Activated CD4-positive, CD25-positive, alpha-beta regulatory T cell treated with anti-CD3 and anti-CD28 coated beads, Interleukin-2, amount 50 U/mL, for 24 hours (primary cell): Measurements from ENCODE around the gene CCL15.

ENCODE experiments used
- ATAC-seq, 2 donors: fragments of 150-1000 bp; cut with Tn5 transposase; one replicate each; pipeline ENCODE4 v1.10.0; 2021; ENCODE audit warnings: mild to moderate bottlenecking in 1 of 2, moderate library complexity in 1 of 2

Gene CCL15

DNA sequence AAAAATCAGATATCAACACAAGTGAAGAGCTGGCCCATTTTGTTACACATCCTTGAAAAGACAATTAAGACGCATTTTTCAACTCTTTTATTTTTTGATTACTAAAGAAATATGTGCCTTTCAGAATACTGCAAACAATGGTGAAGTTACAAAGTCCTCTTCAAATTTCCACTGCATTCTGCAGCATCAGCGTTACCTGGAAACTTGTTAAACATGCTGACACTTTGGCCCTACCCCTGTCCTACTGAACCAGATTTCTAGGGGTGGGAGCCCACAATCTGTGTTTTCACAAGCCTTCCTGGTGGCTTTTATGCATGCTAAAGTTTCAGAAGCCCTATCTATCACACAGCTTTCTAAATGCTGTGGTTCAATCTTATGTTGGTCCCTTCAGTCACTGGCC lies 10.3 kb downstream of the CCL15 start:
- no peak for ATAC-seq

GRCh38 chr17:35988164-35988563 lies 13.2 kb downstream of the CCL15 start:
- no peak for ATAC-seq

DNA sequence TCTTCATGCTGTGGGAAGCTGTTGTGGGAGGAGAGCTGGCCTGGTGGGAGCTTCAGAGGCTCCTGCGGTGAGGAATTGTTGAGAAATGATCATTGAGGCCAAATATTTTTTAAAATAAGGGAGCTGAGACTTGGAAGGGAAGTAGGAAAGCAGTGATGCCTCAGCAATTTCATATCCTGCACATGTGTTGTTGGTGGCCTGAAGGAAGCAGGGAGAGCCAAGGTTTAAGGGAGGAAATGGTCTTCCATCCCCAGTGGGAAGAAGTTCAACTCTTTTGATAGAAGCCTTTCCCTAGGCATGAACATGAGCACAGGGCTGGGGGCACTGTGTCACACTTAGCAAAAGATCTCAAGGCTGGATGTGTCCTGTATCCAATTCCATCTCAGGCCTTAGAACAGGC lies 14.7 kb downstream of the CCL15 start, which contains the start of gene CCL14:
Gene CCL14 (minus strand): TSS at position 87 of the 400 bp plus-strand sequence. CDS start 80 bp downstream, at position 7.
- ATAC-seq: no peak

- no peak for ATAC-seq
Observed at GRCh38 chr17:35984140-35984539, 17.2 kb downstream of the CCL15 start.

DNA sequence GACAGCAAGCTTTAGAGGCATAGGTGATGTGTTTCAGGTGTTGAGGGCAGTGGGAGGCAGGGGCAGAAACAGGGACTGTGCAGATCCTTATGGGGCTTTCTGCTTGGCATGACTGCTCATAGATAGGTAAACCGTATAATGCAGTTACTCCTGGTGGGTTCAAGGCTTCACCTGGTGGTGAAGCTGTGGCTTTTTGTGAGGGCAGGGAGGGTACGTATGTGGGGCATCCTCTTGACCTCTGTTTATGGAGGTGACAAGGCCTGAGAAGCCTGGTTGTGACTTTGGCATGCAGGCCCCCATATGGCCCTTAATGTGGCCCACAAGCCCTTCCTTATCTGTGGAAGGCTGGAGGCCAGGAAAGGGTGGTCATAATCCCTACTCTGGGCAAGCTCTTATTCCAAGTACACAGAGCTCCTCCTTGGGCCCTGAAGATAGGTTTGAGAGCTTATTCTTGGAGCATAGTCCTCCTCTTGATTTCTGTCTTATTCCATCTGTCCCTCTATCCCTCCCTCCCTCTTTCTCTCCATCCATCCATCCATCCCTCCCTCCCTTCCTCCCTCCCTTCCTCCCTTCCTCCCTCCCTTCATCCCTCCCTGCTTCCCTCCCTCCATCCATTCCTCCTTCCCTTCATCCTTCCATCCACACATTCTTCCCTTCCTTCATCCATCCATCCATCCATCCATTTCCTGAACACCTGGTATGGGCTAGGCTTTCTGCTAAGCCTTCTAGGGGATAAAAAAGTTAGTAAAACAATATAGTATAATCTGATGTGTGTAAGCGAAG lies 18.8 kb downstream of the CCL15 start:
- no peak for ATAC-seq

DNA sequence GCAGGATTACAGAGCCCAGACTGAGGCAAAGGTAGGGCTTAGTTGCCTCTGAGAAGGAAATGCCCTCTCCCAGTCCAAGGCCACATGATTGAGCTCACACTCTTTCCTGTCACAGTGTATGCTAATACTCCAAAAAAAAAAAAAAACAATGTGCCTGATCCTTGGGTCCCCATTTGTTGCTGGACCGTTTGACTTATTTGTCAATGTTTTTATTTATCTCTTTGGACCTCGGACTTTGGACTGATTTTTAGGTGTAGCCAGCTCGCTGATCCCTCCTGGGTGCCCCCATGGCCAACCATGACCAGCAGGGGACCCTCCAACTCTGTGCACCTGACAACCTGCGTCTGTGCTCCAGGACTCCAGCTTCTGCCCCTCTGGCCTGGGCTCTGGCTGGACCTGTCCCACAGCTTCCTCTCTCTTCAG lies 19.4 kb downstream of the CCL15 start:
- no peak for ATAC-seq

DNA sequence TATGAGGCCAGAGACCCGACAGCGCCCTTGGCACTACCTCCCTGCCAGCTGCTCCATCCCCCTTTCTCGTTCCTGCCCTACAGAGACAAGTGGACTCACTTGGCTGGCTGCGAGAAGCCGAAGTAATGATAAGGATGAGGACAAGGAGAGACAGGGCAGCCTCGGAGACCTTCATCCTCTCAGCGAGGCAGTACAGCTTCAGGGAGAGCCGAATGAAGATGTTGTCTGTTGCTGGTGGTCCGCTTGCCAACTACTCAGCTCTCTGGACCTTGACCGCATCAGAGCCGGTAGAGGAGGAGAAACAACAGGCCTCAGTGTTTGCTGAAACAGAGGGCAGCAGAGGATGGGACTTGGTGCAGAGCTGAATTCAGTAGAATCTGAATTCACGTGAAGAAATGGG lies 20.1 kb downstream of the CCL15 start, which contains the start of gene CCL16:
Gene CCL16 (minus strand): TSS at position 252 of the 400 bp plus-strand sequence. CDS start 77 bp downstream, at position 175.
- ATAC-seq: no peak

- no peak for ATAC-seq
Observed at GRCh38 chr17:35978346-35978745, 23.0 kb downstream of the CCL15 start.

- no peak for ATAC-seq
Observed at GRCh38 chr17:35977509-35977908, 23.8 kb downstream of the CCL15 start.

- ATAC-seq: no peak
Observed at GRCh38 chr17:35973333-35974260, 27.8 kb downstream of the CCL15 start.

GRCh38 chr17:35972945-35973332 lies 28.4 kb downstream of the CCL15 start:
- no peak for ATAC-seq

- no peak for ATAC-seq
Observed at GRCh38 chr17:35972535-35972934, 28.8 kb downstream of the CCL15 start.

GRCh38 chr17:35972066-35972465 lies 29.3 kb downstream of the CCL15 start:
- ATAC-seq: no peak

GRCh38 chr17:35969558-35970380 lies 31.6 kb downstream of the CCL15 start:
- ATAC-seq: no peak

GRCh38 chr17:35968520-35969054 lies 32.8 kb downstream of the CCL15 start:
- ATAC-seq: no peak

DNA sequence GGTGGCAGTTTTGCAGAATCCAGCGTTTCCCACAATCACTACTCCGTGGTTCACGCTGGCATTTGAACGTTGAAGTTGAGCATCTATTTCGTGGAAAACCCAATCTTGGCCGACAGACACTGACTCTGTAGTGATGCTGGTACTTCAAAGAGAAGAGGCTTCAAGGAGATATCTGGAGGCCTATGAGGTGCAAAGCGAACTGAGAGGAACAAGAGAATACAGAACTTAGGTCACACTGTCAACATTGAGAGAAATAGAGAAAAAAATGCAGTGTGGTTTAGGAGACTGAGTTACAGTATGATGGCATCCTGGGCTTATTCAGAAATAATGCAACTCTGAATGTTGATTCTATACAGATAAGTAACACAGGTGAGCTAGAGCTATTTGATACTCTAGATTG lies 36.1 kb downstream of the CCL15 start:
- no peak for ATAC-seq

- peak in 1 of 2 donors; percentile 20 for ATAC-seq
Observed at GRCh38 chr17:35963663-35964062, 37.7 kb downstream of the CCL15 start.

DNA sequence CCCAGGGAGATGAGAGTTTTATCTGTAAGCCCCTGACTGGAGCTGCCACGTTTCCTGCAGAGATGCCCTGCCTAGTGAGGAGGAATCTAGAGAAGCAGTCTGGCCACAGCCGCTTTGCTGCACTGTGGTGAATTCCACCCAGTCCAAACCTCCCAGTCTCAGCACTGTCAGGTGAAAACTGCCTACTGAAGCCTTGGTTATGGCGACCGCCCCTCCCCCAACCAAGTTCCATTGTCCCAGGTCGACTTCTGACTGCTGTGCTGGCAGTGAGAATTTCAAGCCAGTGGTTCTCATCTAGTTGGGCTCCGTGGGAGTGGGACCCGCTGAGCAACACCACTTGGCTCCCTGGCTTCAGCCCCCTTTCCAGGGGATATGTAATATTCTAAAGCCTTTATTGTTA lies 47.6 kb downstream of the CCL15 start:
- no peak for ATAC-seq

DNA sequence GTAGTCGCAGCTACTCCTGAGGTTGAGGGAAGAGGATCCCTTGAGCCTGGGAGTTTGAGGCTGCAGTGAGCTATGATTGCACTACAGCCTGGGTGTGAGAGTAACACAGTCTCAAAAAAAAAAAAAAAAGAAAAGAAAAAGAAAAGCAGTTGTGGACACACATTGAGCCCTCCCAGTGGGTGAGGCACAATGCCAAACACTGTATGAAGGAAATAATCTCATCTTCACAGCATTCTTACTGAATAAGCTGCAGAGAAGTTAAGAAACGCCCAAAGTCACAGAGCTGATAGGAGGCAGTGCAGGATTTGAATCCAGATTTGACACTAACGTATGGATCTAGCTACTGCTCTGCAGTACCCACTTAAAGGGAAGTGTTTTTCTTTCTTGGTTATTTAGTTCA lies 52.0 kb downstream of the CCL15 start:
- ATAC-seq: no peak

DNA sequence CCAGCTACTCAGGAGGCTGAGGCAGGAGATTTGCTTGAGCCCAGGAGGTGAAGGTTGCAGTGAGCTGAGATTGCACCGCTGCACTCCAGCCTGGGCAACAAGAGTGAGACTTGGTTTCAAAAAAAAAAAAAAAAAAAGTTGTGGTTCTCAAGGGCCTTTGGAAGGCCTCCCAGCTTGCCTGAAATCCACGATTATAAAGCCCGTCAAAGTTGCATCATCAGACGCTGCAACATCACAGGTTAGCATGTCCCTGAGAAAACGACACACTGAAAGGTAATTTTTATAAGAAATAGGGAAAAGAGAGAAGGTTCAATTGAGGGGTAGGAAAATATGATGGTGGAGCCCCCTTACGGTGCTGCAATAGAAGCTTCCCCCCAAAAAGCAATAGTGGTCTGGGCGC lies 53.3 kb downstream of the CCL15 start:
- ATAC-seq: no peak
